CD4-positive, alpha-beta T cell treated with Interleukin-12 subunit alpha and Interleukin-12 subunit beta, for 1 hour (primary cell): ENCODE results near the gene GPR39.
"Not testable (repeated sequence)": the region's sequence is repeated elsewhere in the genome, so short reads cannot be mapped to it uniquely, and the experiment has no call there.

ENCODE experiments used
- DNase-seq: peaks from one replicate; pipeline ENCODE4 v3.0.0-alpha.2; 2020

GPR39 gene

GRCh38 chr2:132416723-132417395 is at the start of gene GPR39:
Gene GPR39, plus strand, starts transcription at chr2:132416805.
- no peak for DNase-seq

- DNase-seq, result no peak
Observed at GRCh38 chr2:132368191-132368590, 48.4 kb upstream of the GPR39 start.

- DNase-seq, result no peak
Observed at GRCh38 chr2:132372276-132372675, 44.3 kb upstream of the GPR39 start.

- DNase-seq, result no peak
Observed at GRCh38 chr2:132373391-132374135, 43.0 kb upstream of the GPR39 start.

GRCh38 chr2:132374151-132374550 is 42.5 kb upstream of the GPR39 start:
- no peak for DNase-seq

GRCh38 chr2:132374551-132374950 is 42.1 kb upstream of the GPR39 start:
- no peak for DNase-seq

GRCh38 chr2:132374961-132375360 is 41.6 kb upstream of the GPR39 start:
- no peak for DNase-seq

GRCh38 chr2:132381376-132381775 is 35.2 kb upstream of the GPR39 start:
- DNase-seq, result no peak

GRCh38 chr2:132383956-132384355 is 32.6 kb upstream of the GPR39 start:
- no peak for DNase-seq

GRCh38 chr2:132384491-132385151 is 32.0 kb upstream of the GPR39 start:
- peak; percentile 1 for DNase-seq

- DNase-seq, result no peak
Observed at GRCh38 chr2:132387126-132387525, 29.5 kb upstream of the GPR39 start.

- no peak for DNase-seq
Observed at GRCh38 chr2:132390076-132390475, 26.5 kb upstream of the GPR39 start.

- no peak for DNase-seq
Observed at GRCh38 chr2:132391378-132391777, 25.2 kb upstream of the GPR39 start.

GRCh38 chr2:132392221-132392620 is 24.4 kb upstream of the GPR39 start:
- no peak for DNase-seq

- DNase-seq, result no peak
Observed at GRCh38 chr2:132392879-132393278, 23.7 kb upstream of the GPR39 start.

- not testable (repeated sequence) for DNase-seq
Observed at GRCh38 chr2:132397042-132397441, 19.6 kb upstream of the GPR39 start.

GRCh38 chr2:132400169-132400900 is 16.3 kb upstream of the GPR39 start:
- DNase-seq, result no peak

GRCh38 chr2:132400901-132401240 is 15.7 kb upstream of the GPR39 start:
- no peak for DNase-seq

- DNase-seq, result no peak
Observed at GRCh38 chr2:132401326-132401725, 15.3 kb upstream of the GPR39 start.

GRCh38 chr2:132403146-132403545 is 13.5 kb upstream of the GPR39 start:
- no peak for DNase-seq

GRCh38 chr2:132404056-132404455 is 12.5 kb upstream of the GPR39 start:
- DNase-seq, result no peak

GRCh38 chr2:132407784-132408183 is 8.8 kb upstream of the GPR39 start:
- DNase-seq, result no peak

- DNase-seq, result no peak
Observed at GRCh38 chr2:132412021-132412420, 4.6 kb upstream of the GPR39 start.
